ENCODE results near the gene GYG2.
"Not testable (repeated sequence)": the region's sequence is repeated elsewhere in the genome, so short reads cannot be mapped to it uniquely, and the experiment has no call there.

Gene GYG2

GRCh38 chrX:2799369-2799768 lies 29.4 kb upstream of the GYG2 start:
- H3K4me3 ChIP-seq (ENCODE audit: low read length): no peak overlapping the region
- TF ChIP-seq EZH2phosphoT487 (IDR thresholded peaks at IDR 0.05; ENCODE audit: low read depth) (no peak), CTCF (IDR thresholded peaks at IDR 0.05; ENCODE audit: low read depth, low read length) (no peak)
- no peaks in the 10 kb centered on the region for H4K20me1 ChIP-seq (ENCODE audit: insufficient read depth, low read length)
- H3K27me3 ChIP-seq (ENCODE audit: low read depth, low read length): no peaks in the 10 kb centered on the region
- H3K9me3 ChIP-seq (ENCODE audit: insufficient read depth, low read length): no peaks in the 10 kb centered on the region
- no peaks in the 10 kb centered on the region for H3K36me3 ChIP-seq (replicated peaks; ENCODE audit: low read depth, low read length)
- no peak overlapping the region for H3K27ac ChIP-seq (ENCODE audit: low read length)
- H3K79me2 ChIP-seq (ENCODE audit: low read length): no peaks in the 10 kb centered on the region
- no peak overlapping the region for H3K4me2 ChIP-seq (ENCODE audit: low read length)
- no peaks in the 10 kb centered on the region for H3K4me1 ChIP-seq (ENCODE audit: low read length)
- no peak overlapping the region for H2AFZ ChIP-seq (ENCODE audit: low read depth, low read length)
- H3K9ac ChIP-seq (ENCODE audit: low read length): no peak overlapping the region

- not testable (repeated sequence) for H3K79me2 ChIP-seq (ENCODE audit: low read length); H3K4me2 ChIP-seq (ENCODE audit: low read length); H3K9ac ChIP-seq (ENCODE audit: low read length); H3K27ac ChIP-seq (ENCODE audit: low read length); H3K27me3 ChIP-seq (ENCODE audit: low read depth, low read length); H3K4me3 ChIP-seq (ENCODE audit: low read length); H4K20me1 ChIP-seq (ENCODE audit: insufficient read depth, low read length); H2AFZ ChIP-seq (ENCODE audit: low read depth, low read length); H3K9me3 ChIP-seq (ENCODE audit: insufficient read depth, low read length); H3K36me3 ChIP-seq (replicated peaks; ENCODE audit: low read depth, low read length); H3K4me1 ChIP-seq (ENCODE audit: low read length)
These were observed 28.8 kb upstream of the GYG2 start for GRCh38 chrX:2799980-2800379.

- no peaks in the 10 kb centered on the region for H3K9me3 ChIP-seq (ENCODE audit: insufficient read depth, low read length)
- H3K27me3 ChIP-seq (ENCODE audit: low read depth, low read length): no peaks in the 10 kb centered on the region
- H3K36me3 ChIP-seq (replicated peaks; ENCODE audit: low read depth, low read length): no peaks in the 10 kb centered on the region
- no peak overlapping the region for H3K9ac ChIP-seq (ENCODE audit: low read length)
- no peaks in the 10 kb centered on the region for H3K4me1 ChIP-seq (ENCODE audit: low read length)
- H3K79me2 ChIP-seq (ENCODE audit: low read length): no peaks in the 10 kb centered on the region
- no peak overlapping the region for H2AFZ ChIP-seq (ENCODE audit: low read depth, low read length)
- H3K4me2 ChIP-seq (ENCODE audit: low read length): no peak overlapping the region
- no peaks in the 10 kb centered on the region for H4K20me1 ChIP-seq (ENCODE audit: insufficient read depth, low read length)
- TF ChIP-seq CTCF (IDR thresholded peaks at IDR 0.05; ENCODE audit: low read depth, low read length) (no peak), EZH2phosphoT487 (IDR thresholded peaks at IDR 0.05; ENCODE audit: low read depth) (no peak)
- H3K4me3 ChIP-seq (ENCODE audit: low read length): no peak overlapping the region
- no peak overlapping the region for H3K27ac ChIP-seq (ENCODE audit: low read length)
These were observed 27.5 kb upstream of the GYG2 start for GRCh38 chrX:2801223-2801622.

- not testable (repeated sequence) for H3K4me1 ChIP-seq (ENCODE audit: low read length); H3K36me3 ChIP-seq (replicated peaks; ENCODE audit: low read depth, low read length); H3K9ac ChIP-seq (ENCODE audit: low read length); H3K4me2 ChIP-seq (ENCODE audit: low read length); H3K9me3 ChIP-seq (ENCODE audit: insufficient read depth, low read length); H2AFZ ChIP-seq (ENCODE audit: low read depth, low read length); H4K20me1 ChIP-seq (ENCODE audit: insufficient read depth, low read length); H3K27ac ChIP-seq (ENCODE audit: low read length); H3K27me3 ChIP-seq (ENCODE audit: low read depth, low read length); H3K4me3 ChIP-seq (ENCODE audit: low read length); H3K79me2 ChIP-seq (ENCODE audit: low read length)
These were observed 26.2 kb upstream of the GYG2 start for GRCh38 chrX:2802376-2803090.

- H3K9me3 ChIP-seq (ENCODE audit: insufficient read depth, low read length); H3K9ac ChIP-seq (ENCODE audit: low read length); H3K4me3 ChIP-seq (ENCODE audit: low read length); H3K4me2 ChIP-seq (ENCODE audit: low read length); H2AFZ ChIP-seq (ENCODE audit: low read depth, low read length); H3K79me2 ChIP-seq (ENCODE audit: low read length); H3K27ac ChIP-seq (ENCODE audit: low read length); H3K36me3 ChIP-seq (replicated peaks; ENCODE audit: low read depth, low read length); H3K27me3 ChIP-seq (ENCODE audit: low read depth, low read length); H3K4me1 ChIP-seq (ENCODE audit: low read length); H4K20me1 ChIP-seq (ENCODE audit: insufficient read depth, low read length): not testable (repeated sequence)
These were observed 25.2 kb upstream of the GYG2 start for GRCh38 chrX:2803486-2803885.

GRCh38 chrX:2804106-2804843 lies 24.5 kb upstream of the GYG2 start:
- not testable (repeated sequence) for H3K4me3 ChIP-seq (ENCODE audit: low read length); H3K9me3 ChIP-seq (ENCODE audit: insufficient read depth, low read length); H3K36me3 ChIP-seq (replicated peaks; ENCODE audit: low read depth, low read length); H2AFZ ChIP-seq (ENCODE audit: low read depth, low read length); H3K9ac ChIP-seq (ENCODE audit: low read length); H3K27me3 ChIP-seq (ENCODE audit: low read depth, low read length); H3K27ac ChIP-seq (ENCODE audit: low read length); H4K20me1 ChIP-seq (ENCODE audit: insufficient read depth, low read length); H3K4me1 ChIP-seq (ENCODE audit: low read length); H3K79me2 ChIP-seq (ENCODE audit: low read length); H3K4me2 ChIP-seq (ENCODE audit: low read length)

- not testable (repeated sequence) for H3K36me3 ChIP-seq (replicated peaks; ENCODE audit: low read depth, low read length); H3K9ac ChIP-seq (ENCODE audit: low read length); H3K27ac ChIP-seq (ENCODE audit: low read length); H2AFZ ChIP-seq (ENCODE audit: low read depth, low read length); H3K27me3 ChIP-seq (ENCODE audit: low read depth, low read length); H3K4me3 ChIP-seq (ENCODE audit: low read length); H3K9me3 ChIP-seq (ENCODE audit: insufficient read depth, low read length); H3K4me2 ChIP-seq (ENCODE audit: low read length); H3K79me2 ChIP-seq (ENCODE audit: low read length); H3K4me1 ChIP-seq (ENCODE audit: low read length); H4K20me1 ChIP-seq (ENCODE audit: insufficient read depth, low read length)
These were observed 23.9 kb upstream of the GYG2 start for GRCh38 chrX:2804858-2805257.
